ENCODE measurements around the gene GPER1.

DNA sequence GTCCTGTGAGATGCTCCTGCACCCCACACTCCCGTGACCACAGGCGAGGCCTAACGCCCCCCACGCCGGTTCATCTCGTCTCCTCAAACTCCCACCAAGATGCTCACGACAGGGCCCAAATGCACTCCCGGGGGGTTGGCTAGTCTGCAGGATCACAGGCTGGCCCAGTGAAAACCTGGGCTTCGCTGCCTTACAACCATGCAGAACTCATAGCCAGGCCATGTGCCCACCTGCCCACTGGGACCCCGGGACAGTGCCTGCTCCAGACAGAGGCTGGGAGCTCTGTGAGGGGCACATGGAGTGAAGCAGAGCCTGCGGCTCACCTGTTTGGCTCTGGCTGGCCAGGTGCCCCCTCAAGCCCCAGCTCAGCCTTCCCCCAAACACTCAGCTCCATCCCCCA lies 9.4 kb upstream of the GPER1 start:
- TF ChIP-seq, protein P1, sequence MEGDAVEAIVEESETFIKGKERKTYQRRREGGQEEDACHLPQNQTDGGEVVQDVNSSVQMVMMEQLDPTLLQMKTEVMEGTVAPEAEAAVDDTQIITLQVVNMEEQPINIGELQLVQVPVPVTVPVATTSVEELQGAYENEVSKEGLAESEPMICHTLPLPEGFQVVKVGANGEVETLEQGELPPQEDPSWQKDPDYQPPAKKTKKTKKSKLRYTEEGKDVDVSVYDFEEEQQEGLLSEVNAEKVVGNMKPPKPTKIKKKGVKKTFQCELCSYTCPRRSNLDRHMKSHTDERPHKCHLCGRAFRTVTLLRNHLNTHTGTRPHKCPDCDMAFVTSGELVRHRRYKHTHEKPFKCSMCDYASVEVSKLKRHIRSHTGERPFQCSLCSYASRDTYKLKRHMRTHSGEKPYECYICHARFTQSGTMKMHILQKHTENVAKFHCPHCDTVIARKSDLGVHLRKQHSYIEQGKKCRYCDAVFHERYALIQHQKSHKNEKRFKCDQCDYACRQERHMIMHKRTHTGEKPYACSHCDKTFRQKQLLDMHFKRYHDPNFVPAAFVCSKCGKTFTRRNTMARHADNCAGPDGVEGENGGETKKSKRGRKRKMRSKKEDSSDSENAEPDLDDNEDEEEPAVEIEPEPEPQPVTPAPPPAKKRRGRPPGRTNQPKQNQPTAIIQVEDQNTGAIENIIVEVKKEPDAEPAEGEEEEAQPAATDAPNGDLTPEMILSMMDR (IDR thresholded peaks at IDR 0.05 in 2 of 3, conservative IDR thresholded peaks at IDR 0.05 in 1 of 3; ENCODE audit: borderline replicate concordance in 1 of 3, insufficient read depth in 1 of 3, low read depth in 2 of 3, low read length in 2 of 3): no peak
- TF ChIP-seq ZNF274 (IDR thresholded peaks at IDR 0.05; ENCODE audit: low read depth, low read length): no peak
- no peak for TF ChIP-seq POLR2AphosphoS5 (IDR thresholded peaks at IDR 0.05; ENCODE audit: low read depth, low read length)
